IMR-90 (cell line): ENCODE results near the gene IRF5. TPM values are rescaled to one million over a fixed set of nuclear protein-coding genes. Genes with fewer than 3 reads are reported as not detected.
"Not testable (repeated sequence)": the region's sequence is repeated elsewhere in the genome, so short reads cannot be mapped to it uniquely, and the experiment has no call there.

Source experiments
- ATAC-seq: fragments of 200-7000 bp; cut with Tn5 transposase; 2 replicates; pipeline ENCODE4 v1.9.1; 2020; ENCODE audit warnings: low read depth, mild to moderate bottlenecking, moderate library complexity
- BruUV-seq: library from RNA; stranded (reverse); fragments of 400-500 nt; replicated peaks from 2 replicates; lab custom pipeline; 2021; lab: Mats Ljungman, UMichigan
- CTCF ChIA-PET: fragments of 300-600 bp; formaldehyde crosslinking; extraction: SDS; loops from one replicate; lab custom pipeline; 2021; ENCODE audit warnings: antibody characterized with exemption; lab: Yijun Ruan, JAX
- POLR2A ChIA-PET: fragments of 300-600 bp; sonication (Branson Sonifier 250); formaldehyde crosslinking; loops from one replicate; lab custom pipeline; 2022; ENCODE audit warnings: antibody characterized with exemption; ENCODE audit not compliant: unreplicated experiment; lab: Charles Lee
- DNase-seq: peaks from one replicate; pipeline ENCODE4 v3.0.0; 2013
- H2AFZ ChIP-seq: replicated peaks from 2 replicates; pipeline ENCODE3; 2013; ENCODE audit warnings: low read length, mild to moderate bottlenecking; ENCODE audit not compliant: poor library complexity
- H2AK5ac ChIP-seq: 2 replicates; pipeline ENCODE4 v1.6.1; 2013; ENCODE audit warnings: low read depth, low read length, inconsistent platforms
- H2AK9ac ChIP-seq: replicated peaks from 2 replicates; pipeline ENCODE3; 2013; ENCODE audit warnings: mild to moderate bottlenecking, low read depth, low read length, moderate library complexity; ENCODE audit not compliant: poor library complexity
- H2BK120ac ChIP-seq: 2 replicates; pipeline ENCODE4 v1.6.1; 2013; ENCODE audit warnings: low read depth, low read length, inconsistent platforms
- H2BK15ac ChIP-seq: 3 replicates; pipeline ENCODE4 v1.6.1; 2013; ENCODE audit warnings: low read depth, low read length, inconsistent platforms
- H2BK20ac ChIP-seq: 2 replicates; pipeline ENCODE4 v1.6.1; 2013; ENCODE audit warnings: low read depth, mild to moderate bottlenecking, inconsistent platforms, low read length, moderate library complexity
- H2BK5ac ChIP-seq: 2 replicates; pipeline ENCODE4 v1.6.1; 2013; ENCODE audit warnings: mild to moderate bottlenecking, low read depth, low read length, inconsistent platforms; ENCODE audit not compliant: poor library complexity, severe bottlenecking
- H3K14ac ChIP-seq: replicated peaks from 2 replicates; pipeline ENCODE4 v1.6.1; 2013; ENCODE audit warnings: low read depth, low read length, inconsistent platforms
- H3K18ac ChIP-seq: 2 replicates; pipeline ENCODE4 v1.6.1; 2013; ENCODE audit warnings: low read depth, low read length, control low read depth
- H3K23ac ChIP-seq: 2 replicates; pipeline ENCODE4 v1.6.1; 2013; ENCODE audit warnings: low read depth, low read length, inconsistent platforms
- H3K27ac ChIP-seq: 2 replicates; pipeline ENCODE4 v1.5.1; 2013; ENCODE audit warnings: mild to moderate bottlenecking, control low read depth, low read length; ENCODE audit not compliant: insufficient read depth
- H3K27me3 ChIP-seq: 2 replicates; pipeline ENCODE4 v1.6.1; 2013; ENCODE audit warnings: low read length; ENCODE audit not compliant: control insufficient read depth, insufficient read depth
- H3K36me3 ChIP-seq: 2 replicates; pipeline ENCODE4 v1.6.1; 2013; ENCODE audit warnings: low read length, mixed read lengths; ENCODE audit not compliant: control insufficient read depth, insufficient read depth
- H3K4ac ChIP-seq: 2 replicates; pipeline ENCODE4 v1.6.1; 2013; ENCODE audit warnings: low read depth, low read length, inconsistent platforms
- H3K4me1 ChIP-seq: 2 replicates; pipeline ENCODE4 v1.6.1; 2013; ENCODE audit warnings: low read length, mixed read lengths; ENCODE audit not compliant: control insufficient read depth, insufficient read depth
- H3K4me2 ChIP-seq: 2 replicates; pipeline ENCODE4 v1.6.1; 2013; ENCODE audit warnings: low read depth, mild to moderate bottlenecking, control low read depth, low read length, moderate library complexity
- H3K4me3 ChIP-seq: 2 replicates; pipeline ENCODE4 v1.5.1; 2013; ENCODE audit warnings: low read depth, mild to moderate bottlenecking, control low read depth, low read length, moderate library complexity; ENCODE audit not compliant: insufficient read depth
- H3K56ac ChIP-seq: 2 replicates; pipeline ENCODE4 v1.6.1; 2013; ENCODE audit warnings: low read length, inconsistent platforms; ENCODE audit not compliant: insufficient read depth; ENCODE audit errors: extremely low read depth
- H3K79me1 ChIP-seq, 2 experiments: 2 replicates each; pipeline ENCODE4 v1.6.1; 2013; ENCODE audit warnings: low read length in 2 of 2, inconsistent platforms in 1 of 2, low read depth in 1 of 2
- H3K9ac ChIP-seq: 2 replicates; pipeline ENCODE4 v1.6.1; 2013; ENCODE audit warnings: low read depth, low read length, control low read depth
- H3K9me1 ChIP-seq: 2 replicates; pipeline ENCODE4 v1.6.1; 2013; ENCODE audit warnings: low read length, inconsistent platforms; ENCODE audit not compliant: insufficient read depth
- H3K9me3 ChIP-seq: 2 replicates; pipeline ENCODE4 v1.6.1; 2013; ENCODE audit warnings: low read length; ENCODE audit not compliant: control insufficient read depth, insufficient read depth
- H4K20me1 ChIP-seq: 2 replicates; pipeline ENCODE4 v1.6.1; 2013; ENCODE audit warnings: low read length, inconsistent platforms; ENCODE audit not compliant: insufficient read depth
- H4K5ac ChIP-seq: 2 replicates; pipeline ENCODE4 v1.6.1; 2013; ENCODE audit warnings: mild to moderate bottlenecking, low read depth, low read length, control low read depth
- H4K8ac ChIP-seq, 2 experiments: 2 replicates each; pipeline ENCODE4 v1.6.1; 2013; ENCODE audit warnings: low read depth in 2 of 2, low read length in 2 of 2, control low read depth in 1 of 2, inconsistent platforms in 1 of 2
- H4K91ac ChIP-seq: 2 replicates; pipeline ENCODE4 v1.6.1; 2013; ENCODE audit warnings: low read depth, low read length, inconsistent platforms; ENCODE audit not compliant: insufficient read depth
- CHD1 ChIP-seq: IDR thresholded peaks from 2 replicates; pipeline ENCODE4 v1.6.1; 2012; ENCODE audit warnings: low read depth, low read length, improper control_type of control experiment
- ELK1 ChIP-seq: fragments of 150-350 bp; IDR thresholded peaks from 2 replicates; pipeline ENCODE4 v1.6.1; 2016; ENCODE audit warnings: low read depth, mild to moderate bottlenecking, low read length, moderate library complexity, borderline replicate concordance
- FOS ChIP-seq: fragments of 150-350 bp; IDR thresholded peaks from 2 replicates; pipeline ENCODE4 v1.6.1; 2016; ENCODE audit warnings: low read depth, low read length
- MAFK ChIP-seq: IDR thresholded peaks from 2 replicates; pipeline ENCODE4 v1.6.1; 2012; ENCODE audit warnings: low read depth, low read length, improper control_type of control experiment
- POLR2A ChIP-seq: IDR thresholded peaks from 2 replicates; pipeline ENCODE4 v1.6.1; 2012; ENCODE audit warnings: mild to moderate bottlenecking, low read depth, low read length
- RCOR1 ChIP-seq: IDR thresholded peaks from 2 replicates; pipeline ENCODE4 v1.6.1; 2012; ENCODE audit warnings: mild to moderate bottlenecking, low read length, improper control_type of control experiment; ENCODE audit not compliant: insufficient replicate concordance
- WGBS, 2 experiments: methylation state at CpG; one replicate each; pipeline versions ENCODE4 v1.1.5 to v1.1.7; 2013; ENCODE audit warnings: missing lambda C conversion rate in 2 of 2; ENCODE audit not compliant: insufficient read length in 1 of 2; ENCODE audit errors: extremely low coverage in 2 of 2; 5-methylcytosine and 5-hydroxymethylcytosine counted together
- dilution Hi-C: fragments of 300-500 bp; cut with HindIII; formaldehyde crosslinking; loops from one replicate; pipeline ENCODE4 v1.14.3; 2018; ENCODE audit warnings: low sequenced_read_pairs; ENCODE audit not compliant: unreplicated experiment
- in situ Hi-C: fragments of 300-500 bp; cut with MboI; formaldehyde crosslinking; loops from 3 replicates; pipeline ENCODE4 v1.14.3; 2019; ENCODE audit warnings: low sequenced_read_pairs, inconsistent platforms, mixed read lengths
- intact Hi-C: fragments of 100-400 bp; cut with micrococcal nuclease; formaldehyde crosslinking; loops from 2 replicates; pipeline ENCODE4 v1.10.0; 2022
- polyA plus RNA-seq, 3 experiments: library from polyadenylated mRNA; depleted of rRNA; stranded (reverse); fragments of >200 nt; gene quantifications; 2 replicates each; pipeline ENCODE4 v1.2.3, GENCODE V29; 2012; ENCODE audit warnings: low replicate concordance in 1 of 3
- total RNA-seq: library from RNA; depleted of rRNA; stranded (reverse); fragments of >200 nt; gene quantifications from 2 replicates; pipeline ENCODE4 v1.2.3, GENCODE V29; 2012

The IRF5 gene
- total and polyA plus RNA-seq, 2 of the 4 experiments (the other 2 are of a cell fraction) = 0.14 to 0.18 TPM

DNA sequence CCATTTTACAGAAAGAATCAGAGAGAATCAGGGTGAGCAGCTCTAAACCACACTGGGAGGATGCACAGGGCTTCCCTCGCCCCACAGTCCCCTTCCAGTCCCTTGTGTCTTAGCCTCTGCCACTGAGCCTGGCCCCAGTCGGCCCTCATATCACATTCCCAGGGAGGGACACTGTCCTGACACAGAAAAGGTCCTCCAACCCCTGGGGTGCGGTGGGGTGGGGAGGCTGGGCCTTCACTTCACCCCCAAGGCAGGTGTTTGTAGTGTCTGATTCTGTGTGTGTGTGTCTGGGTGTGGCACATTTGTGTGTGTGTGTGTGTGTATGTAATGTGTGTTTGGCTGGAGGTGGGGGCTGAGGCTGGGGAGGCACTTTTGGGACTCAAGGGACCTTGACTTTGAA is 25.4 kb upstream of the IRF5 start:
- Histone ChIP-seq H4K91ac (no peak overlapping the region), H3K4me2 (no peak overlapping the region), H4K8ac (no peak overlapping the region), H3K4me1 (peaks cover 2% of the 10 kb centered on the region; the same call in 1 of the 2 replicates), H4K20me1 (0 out of 2 replicates have a peak, but pooled peaks cover 3% of the 10 kb centered on the region), H3K56ac (no peak overlapping the region), H2BK5ac (no peak overlapping the region), H3K79me1 (no peaks in the 10 kb centered on the region), H3K23ac (no peak overlapping the region), H3K27ac (no peak overlapping the region), H3K14ac (no peak overlapping the region), H2BK120ac (no peak overlapping the region), H2BK20ac (no peak overlapping the region), H3K4ac (no peak overlapping the region), H3K9ac (no peak overlapping the region), H3K18ac (no peak overlapping the region), H3K9me3 (peaks cover 5% of the 10 kb centered on the region), H2AK9ac (no peak overlapping the region), H2AFZ (no peak overlapping the region), H2AK5ac (no peak overlapping the region), H3K4me3 (no peak overlapping the region), H4K5ac (no peak overlapping the region), H3K27me3 (peaks cover 77% of the 10 kb centered on the region), H3K36me3 (no peaks in the 10 kb centered on the region), H3K9me1 (no peaks in the 10 kb centered on the region), H2BK15ac (no peak overlapping the region)
- no peak for TF ChIP-seq RCOR1
- TF ChIP-seq ELK1 = no peak
- no peak for TF ChIP-seq MAFK
- TF ChIP-seq POLR2A = no peak
- TF ChIP-seq FOS = no peak
- no peak for TF ChIP-seq CHD1
- POLR2A ChIA-PET = no interaction called here
- no TSS peak for BruUV-seq
- ATAC-seq (no peak), DNase-seq (no peak)
- in situ Hi-C loops (no loop called here), intact Hi-C loops (no loop called here), dilution Hi-C loops (no loop called here)
- CTCF ChIA-PET = no interaction called here
- no CpG with 5 or more reads among the region's 3 CpGs for WGBS, 2 experiments

DNA sequence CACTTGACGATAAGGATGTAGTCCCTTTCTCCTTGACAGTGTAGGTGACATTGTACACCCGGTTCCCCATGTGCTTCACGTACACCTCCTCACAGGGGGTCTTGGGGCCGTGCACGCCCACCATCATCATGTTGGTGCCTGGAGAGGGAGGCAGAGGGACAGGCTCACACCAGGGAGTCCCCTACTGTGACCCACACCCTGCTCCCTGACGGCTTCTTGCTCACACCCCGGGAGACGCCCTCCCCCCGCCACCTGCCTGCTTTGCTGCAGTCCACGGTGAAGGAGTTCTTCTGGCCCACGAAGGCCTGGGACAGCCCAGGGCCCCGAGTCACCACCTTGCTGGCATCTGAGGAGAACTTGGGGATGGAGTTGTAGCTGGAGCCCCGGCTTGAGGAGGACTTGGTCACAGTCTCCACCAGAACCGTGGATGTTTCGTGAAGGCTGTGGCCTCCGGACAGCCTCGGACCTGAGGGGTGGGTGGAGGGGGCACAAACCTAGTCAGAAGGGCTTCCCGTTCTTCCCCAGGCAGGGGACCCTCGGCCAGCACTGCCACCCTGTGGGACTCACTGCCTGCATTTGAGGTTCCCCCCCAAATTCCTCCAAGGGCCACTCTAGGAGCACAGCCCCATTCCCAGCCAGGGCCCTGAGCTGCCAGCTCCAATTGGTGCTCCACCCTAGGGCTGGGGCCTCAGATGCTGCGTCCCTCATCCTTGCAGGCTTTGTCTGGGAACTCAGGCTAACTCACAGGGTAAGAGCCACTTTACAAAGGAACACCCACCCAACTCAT is 24.8 kb upstream of the IRF5 start:
- not testable (repeated sequence) for BruUV-seq, H3K4me2 ChIP-seq

More for the DNA sequence above, 24.8 kb upstream of the IRF5 start:
- in situ Hi-C loops, H3K56ac ChIP-seq, H3K23ac ChIP-seq, H3K9ac ChIP-seq, H2BK20ac ChIP-seq, H4K5ac ChIP-seq, H3K27ac ChIP-seq, H2BK5ac ChIP-seq, H3K79me1 ChIP-seq, H4K8ac ChIP-seq, H3K4me3 ChIP-seq, H4K20me1 ChIP-seq, CTCF ChIA-PET, H2BK120ac ChIP-seq, H3K18ac ChIP-seq, H3K14ac ChIP-seq, H3K4me1 ChIP-seq, H3K36me3 ChIP-seq, ATAC-seq, H3K9me1 ChIP-seq, H3K4ac ChIP-seq, H2AK9ac ChIP-seq, H2BK15ac ChIP-seq, H4K91ac ChIP-seq, POLR2A ChIA-PET, dilution Hi-C loops, intact Hi-C loops, DNase-seq, H3K9me3 ChIP-seq, H2AFZ ChIP-seq, H2AK5ac ChIP-seq: not testable (repeated sequence)
- peaks cover 78% of the 10 kb centered on the region for H3K27me3 ChIP-seq
- no CpG with 5 or more reads among the region's 20 CpGs for WGBS, 2 experiments
